ES-I3 (cell line): ENCODE data around the gene ZNF3.
A peak's percentile ranks its signal among the peaks of the same experiment; 100 is the strongest.

Source experiments
- H3K36me3 ChIP-seq: 2 replicates; pipeline ENCODE4 v1.6.1; 2013; ENCODE audit warnings: mild to moderate bottlenecking, low read length, control low read depth, moderate library complexity; ENCODE audit not compliant: insufficient read depth
- H3K4me1 ChIP-seq: 2 replicates; pipeline ENCODE4 v1.6.1; 2013; ENCODE audit warnings: mild to moderate bottlenecking, control low read depth, low read length; ENCODE audit not compliant: insufficient read depth
- H3K9ac ChIP-seq: 2 replicates; pipeline ENCODE4 v1.6.1; 2013; ENCODE audit warnings: low read depth, mild to moderate bottlenecking, low read length, moderate library complexity
- H3K9me3 ChIP-seq: 2 replicates; pipeline ENCODE4 v1.6.1; 2013; ENCODE audit warnings: mild to moderate bottlenecking, low read length, moderate library complexity; ENCODE audit not compliant: control insufficient read depth, insufficient read depth

ZNF3 gene

DNA sequence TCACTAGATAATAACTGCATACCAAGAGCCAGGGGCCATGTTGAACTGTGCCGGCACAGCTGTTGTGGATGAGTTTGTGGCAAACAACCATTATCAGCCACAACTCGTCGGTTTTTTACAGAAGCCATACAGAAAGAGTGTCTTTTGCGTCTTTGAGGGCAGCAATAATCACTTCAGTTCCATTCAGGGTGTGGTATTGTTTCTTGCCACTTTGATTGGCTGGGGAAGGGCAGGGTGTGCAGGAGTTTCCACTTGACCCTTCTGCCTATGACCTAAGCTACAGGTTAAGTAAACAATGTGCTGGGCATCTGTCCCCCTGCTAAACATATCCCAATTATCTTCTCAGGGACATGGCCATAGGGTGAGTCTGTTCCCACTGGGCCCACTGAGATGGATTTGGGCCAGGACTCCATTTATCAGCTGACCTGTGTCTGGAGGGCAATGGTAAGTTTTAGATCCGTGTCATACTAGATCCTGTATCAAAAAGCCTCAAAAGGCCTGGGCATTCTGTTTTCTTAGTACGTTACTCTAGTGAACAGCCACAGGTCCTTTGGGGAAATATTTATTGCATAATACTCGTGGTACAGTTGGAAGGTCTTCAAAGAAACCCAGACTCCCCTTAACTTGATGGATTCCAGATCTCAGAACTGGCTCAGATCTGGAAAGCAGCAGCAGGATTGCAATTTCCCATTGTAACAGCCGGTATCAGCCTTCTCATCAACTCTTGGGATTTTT is 15.9 kb downstream of the ZNF3 start:
- peaks cover 30% of the 10 kb centered on the region for H3K36me3 ChIP-seq
- H3K9ac ChIP-seq, result no peak overlapping the region
- H3K9me3 ChIP-seq, result peaks cover 11% of the 10 kb centered on the region
- no peaks in the 10 kb centered on the region for H3K4me1 ChIP-seq

- no peak overlapping the region for H3K9ac ChIP-seq
- H3K4me1 ChIP-seq, result no peaks in the 10 kb centered on the region
- H3K36me3 ChIP-seq, result peaks cover 17% of the 10 kb centered on the region
Observed at GRCh38 chr7:100064162-100064561, 17.4 kb downstream of the ZNF3 start.

DNA sequence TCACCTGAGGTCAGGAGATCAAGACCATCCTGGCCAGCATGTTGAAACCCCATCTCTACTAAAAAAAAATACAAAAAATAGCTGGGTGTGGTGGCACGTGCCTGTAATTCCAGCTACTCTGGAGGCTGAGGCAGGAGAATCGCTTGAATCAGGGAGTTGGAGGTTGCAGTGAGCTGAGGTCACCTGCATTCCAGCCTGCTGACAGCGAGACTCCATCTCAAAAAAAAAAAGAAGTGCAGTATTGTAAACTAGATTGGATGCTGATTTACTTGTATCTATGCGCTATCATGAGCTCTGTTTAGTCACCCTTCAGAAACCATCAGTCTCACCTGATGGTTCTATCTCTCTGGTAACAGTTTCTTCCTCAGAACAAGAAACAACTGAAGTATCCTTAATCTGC is 18.1 kb downstream of the ZNF3 start:
- H3K36me3 ChIP-seq, result peaks cover 23% of the 10 kb centered on the region
- H3K9ac ChIP-seq, result no peak overlapping the region
- H3K4me1 ChIP-seq, result no peaks in the 10 kb centered on the region
- no peaks in the 10 kb centered on the region for H3K9me3 ChIP-seq

More at GRCh38 chr7:100064162-100064561, 17.4 kb downstream of the ZNF3 start:
- H3K9me3 ChIP-seq, result no peaks in the 10 kb centered on the region

GRCh38 chr7:100061518-100062193 is 19.9 kb downstream of the ZNF3 start:
- Histone ChIP-seq H3K4me1 (no peaks in the 10 kb centered on the region), H3K9ac (no peak overlapping the region), H3K9me3 (no peaks in the 10 kb centered on the region), H3K36me3 (peaks cover 36% of the 10 kb centered on the region)

- H3K9me3 ChIP-seq, result no peaks in the 10 kb centered on the region
- H3K9ac ChIP-seq, result no peak overlapping the region
- H3K4me1 ChIP-seq, result no peaks in the 10 kb centered on the region
- H3K36me3 ChIP-seq, result peaks cover 35% of the 10 kb centered on the region
Observed at GRCh38 chr7:100059251-100059739, 22.2 kb downstream of the ZNF3 start.

DNA sequence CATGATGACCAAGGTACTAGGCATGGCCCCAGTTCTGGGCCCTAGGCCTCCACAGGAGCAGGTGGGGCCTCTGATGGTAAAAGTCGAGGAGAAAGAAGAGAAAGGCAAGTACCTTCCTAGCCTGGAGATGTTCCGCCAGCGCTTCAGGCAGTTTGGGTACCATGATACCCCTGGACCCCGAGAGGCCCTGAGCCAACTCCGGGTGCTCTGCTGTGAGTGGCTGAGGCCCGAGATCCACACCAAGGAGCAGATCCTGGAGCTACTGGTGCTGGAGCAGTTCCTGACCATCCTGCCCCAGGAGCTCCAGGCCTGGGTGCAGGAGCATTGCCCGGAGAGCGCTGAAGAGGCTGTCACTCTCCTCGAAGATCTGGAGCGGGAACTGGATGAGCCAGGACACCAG is 24.5 kb downstream of the ZNF3 start:
- H3K9ac ChIP-seq, result no peak overlapping the region
- no peaks in the 10 kb centered on the region for H3K4me1 ChIP-seq
- H3K36me3 ChIP-seq, result peaks cover 34% of the 10 kb centered on the region
- H3K9me3 ChIP-seq, result no peaks in the 10 kb centered on the region

DNA sequence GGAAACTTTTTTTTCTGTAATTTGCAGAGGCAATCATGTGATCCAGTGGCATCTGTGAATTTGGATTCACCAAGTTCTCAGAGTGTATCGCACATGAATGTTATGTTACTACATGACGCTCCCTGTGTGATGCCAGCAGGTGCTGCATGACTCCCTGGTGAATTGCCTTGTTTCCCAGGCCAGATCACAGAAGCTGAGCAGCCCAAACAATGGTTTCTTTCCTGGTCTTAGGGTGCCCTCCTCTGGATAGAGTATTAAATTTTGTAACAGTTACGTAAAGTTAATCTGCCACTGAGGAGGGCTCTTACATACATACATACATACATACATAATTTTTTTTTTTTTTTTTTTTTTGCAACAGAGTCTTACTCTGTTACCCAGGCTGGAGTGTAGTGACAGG is 28.3 kb downstream of the ZNF3 start:
- Histone ChIP-seq H3K36me3 (peaks cover 23% of the 10 kb centered on the region; the same call in 1 of the 2 replicates), H3K9ac (no peak overlapping the region), H3K9me3 (no peaks in the 10 kb centered on the region), H3K4me1 (peaks cover 3% of the 10 kb centered on the region; the same call in 1 of the 2 replicates)

GRCh38 chr7:100051611-100052010 is 29.9 kb downstream of the ZNF3 start:
- Histone ChIP-seq H3K9ac (no peak overlapping the region), H3K36me3 (peaks cover 12% of the 10 kb centered on the region; the same call in 1 of the 2 replicates), H3K9me3 (no peaks in the 10 kb centered on the region), H3K4me1 (peaks cover 3% of the 10 kb centered on the region; the same call in 1 of the 2 replicates)

DNA sequence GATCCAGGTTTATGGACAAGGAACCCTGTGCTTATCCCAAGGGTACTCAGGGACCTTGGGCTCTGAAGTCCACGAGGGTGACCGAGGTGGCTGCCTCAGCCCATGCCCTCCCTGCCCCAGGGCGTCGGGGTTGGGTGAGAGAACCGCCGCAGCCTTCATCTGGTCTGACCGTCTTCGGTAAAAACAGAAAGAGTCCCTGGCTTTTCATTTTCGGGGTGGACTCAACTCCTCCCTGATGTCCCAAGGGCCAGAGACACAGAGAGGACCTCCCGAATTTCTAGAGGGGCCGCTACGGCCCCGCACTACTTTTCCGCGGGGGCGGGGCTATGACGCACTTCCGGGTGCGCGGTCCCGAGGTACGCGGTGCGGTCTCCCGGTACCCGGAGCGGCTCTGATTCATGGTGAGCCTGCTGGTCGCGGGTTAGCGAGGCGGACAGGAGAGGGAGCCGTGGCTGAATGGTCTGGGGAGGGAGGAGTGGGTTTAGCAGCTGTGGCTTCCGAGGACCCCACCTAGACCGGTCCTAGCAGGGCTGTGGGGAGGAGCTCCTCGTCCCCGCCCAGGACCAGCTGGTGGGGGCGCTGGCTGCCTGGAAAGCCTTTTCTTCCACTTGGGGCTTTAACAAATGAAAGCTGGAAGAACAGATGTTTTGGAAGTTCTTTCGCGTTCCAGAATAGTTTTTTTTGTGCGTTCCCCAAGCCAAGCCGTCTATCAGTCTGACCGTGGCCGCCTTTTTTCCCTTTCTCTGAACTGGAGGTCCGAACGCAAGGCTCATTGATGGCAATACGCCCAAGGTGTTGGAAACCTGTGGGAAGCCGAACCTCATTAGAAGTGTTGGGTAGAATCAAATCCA is 31.9 kb downstream of the ZNF3 start, which contains the start of gene ZSCAN21:
TSS of gene ZSCAN21 (plus strand) at position 334 of the 851 bp plus-strand sequence. CDS start 7,233 bp downstream, outside the sequence.
- Histone ChIP-seq H3K9ac (peak within 1 kb of the TSS; percentile 97), H3K4me1 (peaks cover 3% of the 10 kb centered on the region; the same call in 1 of the 2 replicates)

DNA sequence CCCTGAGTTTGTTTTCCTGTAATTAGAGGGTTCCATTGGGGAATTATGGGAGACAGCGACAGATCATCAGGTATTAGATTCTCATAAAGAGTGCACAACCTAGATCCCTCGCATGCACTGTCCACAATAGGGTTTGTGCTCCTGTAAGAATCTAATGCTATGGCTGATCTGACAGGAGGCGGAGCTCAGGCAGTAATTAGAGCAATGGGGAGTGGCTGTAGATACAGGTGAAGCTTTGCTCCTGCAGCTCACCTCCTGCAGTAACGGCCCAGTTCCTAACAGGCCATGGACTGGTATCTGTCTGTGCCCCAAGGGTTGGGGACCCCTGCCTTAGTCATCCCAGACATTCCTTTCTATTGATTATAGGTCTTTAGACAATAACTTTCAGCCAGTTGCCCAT is 32.8 kb downstream of the ZNF3 start:
- Histone ChIP-seq H3K4me1 (peaks cover 3% of the 10 kb centered on the region; the same call in 1 of the 2 replicates), H3K9ac (no peak overlapping the region), H3K9me3 (no peaks in the 10 kb centered on the region), H3K36me3 (peaks cover 12% of the 10 kb centered on the region; the same call in 1 of the 2 replicates)

More for the DNA sequence above, 31.9 kb downstream of the ZNF3 start, which contains the start of gene ZSCAN21:
- Histone ChIP-seq H3K9me3 (no peaks in the 10 kb centered on the region), H3K36me3 (peaks cover 12% of the 10 kb centered on the region; the same call in 1 of the 2 replicates)

DNA sequence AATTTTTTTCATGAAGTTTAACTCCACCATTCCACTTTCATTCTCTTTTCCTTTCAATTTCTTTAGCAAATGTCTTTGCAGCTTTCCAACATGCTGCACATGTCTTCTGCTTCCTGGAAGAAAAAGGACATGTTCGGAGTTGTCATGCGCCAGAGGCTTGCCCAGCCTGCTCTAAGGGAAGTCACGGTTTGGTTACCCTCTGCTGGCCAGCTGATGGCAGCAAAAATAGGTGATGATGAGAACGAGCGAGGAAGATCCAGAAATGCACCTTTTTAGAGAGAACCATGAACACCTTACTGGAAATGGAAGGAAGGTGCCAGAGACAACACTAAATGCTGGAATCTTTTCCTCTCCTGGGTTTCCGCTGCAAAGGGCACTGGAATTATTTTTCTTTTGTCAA is 36.8 kb downstream of the ZNF3 start:
- Histone ChIP-seq H3K36me3 (no peaks in the 10 kb centered on the region), H3K9me3 (no peaks in the 10 kb centered on the region), H3K9ac (no peak overlapping the region), H3K4me1 (0 out of 2 replicates have a peak, but pooled peaks cover 9% of the 10 kb centered on the region)

DNA sequence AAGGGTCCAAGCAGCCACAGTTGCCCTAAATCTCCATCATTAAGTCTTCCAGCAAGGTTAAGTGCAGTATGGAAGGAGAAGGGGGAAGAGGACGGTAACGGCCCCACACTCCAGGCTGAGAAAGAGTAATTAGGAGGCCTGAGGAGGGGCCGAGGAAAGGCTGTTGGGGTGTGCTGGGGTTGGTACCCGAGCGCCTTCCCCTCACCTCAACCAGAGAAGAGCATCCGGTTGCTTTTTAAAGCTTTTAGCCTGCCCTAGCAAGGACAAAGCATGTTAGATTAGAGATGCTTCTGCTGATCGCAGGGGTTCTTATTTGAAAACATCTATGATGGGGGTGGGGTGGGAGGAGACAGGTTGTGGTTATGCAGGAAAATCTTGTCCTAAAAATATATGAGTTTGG is 40.9 kb downstream of the ZNF3 start:
- 0 out of 2 replicates have a peak, but pooled peaks cover 6% of the 10 kb centered on the region for H3K4me1 ChIP-seq
- H3K9ac ChIP-seq, result no peak overlapping the region
- peaks cover 4% of the 10 kb centered on the region for H3K36me3 ChIP-seq
- H3K9me3 ChIP-seq, result no peaks in the 10 kb centered on the region

DNA sequence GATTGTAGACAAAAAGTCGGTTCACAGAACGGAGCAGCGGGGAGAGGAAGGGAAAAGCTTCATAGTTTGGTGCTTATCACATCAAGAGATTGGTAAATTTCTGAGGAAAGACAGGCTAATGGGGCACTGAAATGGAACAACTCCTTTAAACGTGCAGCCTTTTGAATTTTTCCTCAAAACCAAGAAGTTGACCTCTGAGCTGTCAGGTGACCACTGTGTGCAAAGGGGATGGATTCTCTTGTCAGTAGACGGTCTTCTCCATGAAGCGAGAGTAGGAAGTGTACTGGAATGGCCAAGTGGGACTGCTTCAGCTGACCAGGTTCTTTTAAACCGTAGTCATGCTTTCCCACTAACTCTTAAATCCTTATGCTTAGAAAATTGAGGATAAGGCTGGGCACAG is 43.2 kb downstream of the ZNF3 start:
- Histone ChIP-seq H3K9me3 (no peaks in the 10 kb centered on the region), H3K9ac (no peak overlapping the region), H3K36me3 (peaks cover 21% of the 10 kb centered on the region), H3K4me1 (0 out of 2 replicates have a peak, but pooled peaks cover 6% of the 10 kb centered on the region)

- Histone ChIP-seq H3K4me1 (0 out of 2 replicates have a peak, but pooled peaks cover 4% of the 10 kb centered on the region), H3K9me3 (no peaks in the 10 kb centered on the region), H3K9ac (no peak overlapping the region), H3K36me3 (peaks cover 30% of the 10 kb centered on the region)
Observed at GRCh38 chr7:100035876-100036275, 45.6 kb downstream of the ZNF3 start.
